ENCODE data around the gene BIN1.

BIN1 gene, protein sequence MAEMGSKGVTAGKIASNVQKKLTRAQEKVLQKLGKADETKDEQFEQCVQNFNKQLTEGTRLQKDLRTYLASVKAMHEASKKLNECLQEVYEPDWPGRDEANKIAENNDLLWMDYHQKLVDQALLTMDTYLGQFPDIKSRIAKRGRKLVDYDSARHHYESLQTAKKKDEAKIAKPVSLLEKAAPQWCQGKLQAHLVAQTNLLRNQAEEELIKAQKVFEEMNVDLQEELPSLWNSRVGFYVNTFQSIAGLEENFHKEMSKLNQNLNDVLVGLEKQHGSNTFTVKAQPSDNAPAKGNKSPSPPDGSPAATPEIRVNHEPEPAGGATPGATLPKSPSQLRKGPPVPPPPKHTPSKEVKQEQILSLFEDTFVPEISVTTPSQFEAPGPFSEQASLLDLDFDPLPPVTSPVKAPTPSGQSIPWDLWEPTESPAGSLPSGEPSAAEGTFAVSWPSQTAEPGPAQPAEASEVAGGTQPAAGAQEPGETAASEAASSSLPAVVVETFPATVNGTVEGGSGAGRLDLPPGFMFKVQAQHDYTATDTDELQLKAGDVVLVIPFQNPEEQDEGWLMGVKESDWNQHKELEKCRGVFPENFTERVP

GRCh38 chr2:127106991-127107621 is at the start of gene BIN1:
Gene BIN1, minus strand, starts transcription at chr2:127107154. Its CDS starts 211 bp downstream, at chr2:127106943.
- peak; percentile 65 for DNase-seq (ENCODE audit: low read depth)

GRCh38 chr2:127155947-127156346 is 49.0 kb upstream of the BIN1 start:
- no peak for DNase-seq (ENCODE audit: low read depth)

DNA sequence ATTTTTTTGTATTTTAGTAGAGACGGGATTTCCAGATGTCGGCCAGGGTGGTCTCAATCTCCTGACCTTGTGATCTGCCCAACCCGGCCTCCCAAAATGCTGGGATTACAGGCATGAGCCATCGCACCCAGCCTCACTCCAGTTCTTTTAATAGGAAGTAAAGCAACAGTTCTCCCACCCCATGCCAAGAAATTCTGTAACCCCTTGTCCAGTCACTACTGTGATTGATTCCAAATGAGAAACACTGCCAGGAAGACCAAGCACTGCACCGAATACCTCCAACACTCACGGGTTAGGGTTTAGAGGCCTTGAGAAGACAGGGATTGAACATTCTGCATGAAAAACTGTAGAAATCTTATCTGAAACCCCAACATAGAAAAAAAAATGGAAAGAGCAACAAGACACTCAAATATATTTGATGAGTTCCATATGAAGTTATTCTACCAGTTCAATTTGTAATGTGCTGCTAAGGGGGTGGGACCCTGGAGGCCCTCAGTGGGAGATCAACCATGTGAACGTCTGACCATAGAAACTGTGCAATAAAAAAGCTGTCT is 48.2 kb upstream of the BIN1 start:
- DNase-seq (ENCODE audit: low read depth): no peak

DNA sequence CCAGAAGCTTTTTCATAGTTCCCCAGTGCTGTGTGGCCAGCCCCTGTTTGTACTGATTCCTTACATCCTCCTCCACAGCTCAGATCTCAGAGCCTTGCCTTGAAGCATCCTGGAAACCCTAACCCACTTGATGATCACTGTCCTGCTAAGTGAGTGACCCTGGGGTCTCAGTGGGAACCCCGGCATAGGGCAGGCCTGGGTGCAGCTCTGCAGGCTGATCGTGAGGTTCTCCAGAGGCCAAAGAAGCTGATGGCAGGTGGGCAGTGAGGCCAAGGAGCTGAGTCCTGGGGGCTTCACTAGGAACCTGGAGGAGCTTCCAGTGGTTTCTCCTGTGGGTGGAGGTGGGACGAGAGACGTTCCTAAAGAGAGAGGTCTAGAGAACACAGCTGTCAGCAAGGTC is 47.4 kb upstream of the BIN1 start:
- no peak for DNase-seq (ENCODE audit: low read depth)

GRCh38 chr2:127153691-127154158 is 46.8 kb upstream of the BIN1 start:
- DNase-seq (ENCODE audit: low read depth): no peak

- DNase-seq (ENCODE audit: low read depth): no peak
Observed at GRCh38 chr2:127150996-127151395, 44.0 kb upstream of the BIN1 start.

DNA sequence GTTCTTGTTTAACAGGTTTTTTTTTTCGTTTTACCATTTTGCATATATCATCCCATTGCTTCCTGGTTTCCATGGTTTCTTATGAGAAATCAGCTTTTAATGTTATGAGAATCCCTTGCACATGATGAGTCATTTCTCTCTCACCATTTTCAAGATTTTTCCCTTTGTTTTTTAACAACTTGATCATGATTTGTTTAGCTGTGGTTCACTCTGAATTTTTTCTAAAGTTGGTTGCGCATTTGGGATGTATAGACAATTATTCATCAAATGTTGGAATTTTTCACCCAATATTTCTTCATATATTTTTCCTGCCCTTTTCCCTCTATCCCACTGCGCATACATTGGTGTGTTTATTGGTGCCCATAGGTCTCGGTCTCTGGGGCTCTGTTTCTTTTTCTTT is 42.4 kb upstream of the BIN1 start:
- no peak for DNase-seq (ENCODE audit: low read depth)

DNA sequence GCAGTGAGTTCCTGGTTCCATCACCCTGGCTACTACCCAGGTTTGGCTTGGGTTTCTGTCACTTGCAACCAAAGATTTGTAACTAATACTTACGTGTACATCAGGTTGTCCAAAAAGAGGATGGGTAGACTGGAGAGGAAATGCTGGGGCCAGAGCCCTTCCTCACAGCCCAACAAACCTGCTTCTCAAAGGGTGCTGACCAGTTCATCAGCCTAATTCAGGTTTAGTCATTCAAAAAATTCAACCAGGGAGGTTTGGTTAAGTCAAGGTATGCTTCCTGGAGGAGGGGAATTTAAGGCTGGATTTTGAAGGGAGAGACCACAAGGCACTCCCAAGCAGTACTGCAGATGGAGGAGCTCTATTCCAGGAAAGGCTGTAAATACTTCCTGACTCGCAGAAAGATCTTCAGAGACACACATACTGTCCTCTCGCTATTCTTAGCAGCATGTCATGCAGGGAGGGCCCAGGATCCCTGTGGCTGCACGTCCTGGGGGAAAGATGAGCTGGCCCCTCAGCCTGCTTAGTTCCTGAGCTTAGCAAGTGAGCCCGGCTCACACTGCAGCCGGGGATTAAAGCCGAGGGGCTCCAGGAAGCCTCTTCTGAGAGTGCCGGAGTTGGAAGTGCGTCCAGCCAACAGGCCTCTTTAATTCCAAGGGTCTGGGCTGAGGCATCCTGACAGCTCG is 40.0 kb upstream of the BIN1 start:
- DNase-seq (ENCODE audit: low read depth): no peak

GRCh38 chr2:127146071-127146725 is 39.2 kb upstream of the BIN1 start:
- no peak for DNase-seq (ENCODE audit: low read depth)

GRCh38 chr2:127145280-127145895 is 38.4 kb upstream of the BIN1 start:
- DNase-seq (ENCODE audit: low read depth): no peak

GRCh38 chr2:127143841-127144782 is 37.2 kb upstream of the BIN1 start:
- no peak for DNase-seq (ENCODE audit: low read depth)

- DNase-seq (ENCODE audit: low read depth): no peak
Observed at GRCh38 chr2:127142663-127143630, 36.0 kb upstream of the BIN1 start.

GRCh38 chr2:127140538-127140937 is 33.6 kb upstream of the BIN1 start:
- DNase-seq (ENCODE audit: low read depth): no peak

- no peak for DNase-seq (ENCODE audit: low read depth)
Observed at GRCh38 chr2:127139766-127140165, 32.8 kb upstream of the BIN1 start.

DNA sequence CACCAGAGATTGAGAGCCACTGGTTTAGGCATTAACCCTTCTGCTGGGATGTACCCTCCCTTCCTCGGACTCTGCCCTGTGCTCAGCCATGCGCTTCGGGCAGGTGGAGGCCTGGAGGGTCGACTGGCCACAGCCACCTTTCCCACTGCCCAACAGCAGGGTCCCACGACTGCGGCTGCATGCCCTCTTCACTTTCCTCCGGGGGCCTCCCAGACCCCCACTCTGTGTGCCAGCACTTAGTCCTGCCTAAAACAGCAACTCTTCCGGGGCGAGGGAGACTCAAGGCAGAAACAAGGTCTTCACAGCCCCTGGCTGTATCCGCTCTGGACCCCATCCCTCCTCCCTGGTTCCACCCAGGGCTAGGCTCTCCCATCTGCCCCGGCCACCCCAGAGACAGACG is 31.3 kb upstream of the BIN1 start:
- DNase-seq (ENCODE audit: low read depth): no peak

- DNase-seq (ENCODE audit: low read depth): no peak
Observed at GRCh38 chr2:127137741-127138140, 30.8 kb upstream of the BIN1 start.

GRCh38 chr2:127137225-127137624 is 30.3 kb upstream of the BIN1 start:
- DNase-seq (ENCODE audit: low read depth): no peak

GRCh38 chr2:127134833-127135830 is 28.2 kb upstream of the BIN1 start:
- no peak for DNase-seq (ENCODE audit: low read depth)
